ENCODE data around the gene ZNF24. TPM values are rescaled to one million over a fixed set of nuclear protein-coding genes. Genes with fewer than 3 reads are reported as not detected.

Gene ZNF24
- total RNA-seq, 1 experiment from 2014 or later: 56.9 TPM

- ATAC-seq (no peak), DNase-seq (ENCODE audit: low spot score) (no peak)
- Mint-ChIP-seq H3K4me1 (peaks cover 9% of the 10 kb centered on the region), H3K27ac (no peak overlapping the region), H3K9me3 (peaks cover 8% of the 10 kb centered on the region), H3K27me3 (ENCODE audit: low read depth) (no peaks in the 10 kb centered on the region), H3K4me3 (no peak overlapping the region), H3K36me3 (peaks cover 4% of the 10 kb centered on the region; the same call in 1 of the 2 replicates)
- ChIA-PET CTCF (no interaction called here), POLR2A (no interaction called here)
- TF ChIP-seq, protein P1, sequence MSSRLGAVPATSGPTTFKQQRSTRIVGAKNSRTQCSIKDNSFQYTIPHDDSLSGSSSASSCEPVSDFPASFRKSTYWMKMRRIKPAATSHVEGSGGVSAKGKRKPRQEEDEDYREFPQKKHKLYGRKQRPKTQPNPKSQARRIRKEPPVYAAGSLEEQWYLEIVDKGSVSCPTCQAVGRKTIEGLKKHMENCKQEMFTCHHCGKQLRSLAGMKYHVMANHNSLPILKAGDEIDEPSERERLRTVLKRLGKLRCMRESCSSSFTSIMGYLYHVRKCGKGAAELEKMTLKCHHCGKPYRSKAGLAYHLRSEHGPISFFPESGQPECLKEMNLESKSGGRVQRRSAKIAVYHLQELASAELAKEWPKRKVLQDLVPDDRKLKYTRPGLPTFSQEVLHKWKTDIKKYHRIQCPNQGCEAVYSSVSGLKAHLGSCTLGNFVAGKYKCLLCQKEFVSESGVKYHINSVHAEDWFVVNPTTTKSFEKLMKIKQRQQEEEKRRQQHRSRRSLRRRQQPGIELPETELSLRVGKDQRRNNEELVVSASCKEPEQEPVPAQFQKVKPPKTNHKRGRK (CRISPR knock-in tag; IDR thresholded peaks at IDR 0.05; ENCODE audit: borderline replicate concordance): no peak
- TF ChIP-seq ZNF416 (CRISPR knock-in tag; IDR thresholded peaks at IDR 0.05) (no peak), ELF4 (CRISPR knock-in tag; IDR thresholded peaks at IDR 0.05; ENCODE audit: low read depth) (no peak), CDX4 (CRISPR knock-in tag; IDR thresholded peaks at IDR 0.05; ENCODE audit: borderline replicate concordance) (no peak), NFATC4 (CRISPR knock-in tag; IDR thresholded peaks at IDR 0.05) (no peak), ESRRA (CRISPR knock-in tag; IDR thresholded peaks at IDR 0.05; ENCODE audit: borderline replicate concordance) (no peak), ZNF263 (CRISPR knock-in tag; IDR thresholded peaks at IDR 0.05; ENCODE audit: low read depth) (no peak), SOX15 (CRISPR knock-in tag; IDR thresholded peaks at IDR 0.05) (no peak), JUN (CRISPR knock-in tag; IDR thresholded peaks at IDR 0.05) (no peak), RELA (CRISPR knock-in tag; IDR thresholded peaks at IDR 0.05; ENCODE audit: borderline replicate concordance) (no peak), AR (CRISPR knock-in tag; IDR thresholded peaks at IDR 0.05) (no peak), CBFB (CRISPR knock-in tag; IDR thresholded peaks at IDR 0.05; ENCODE audit: low read depth) (no peak), GTF2I (CRISPR knock-in tag; conservative IDR thresholded peaks at IDR 0.05) (no peak)
- TF ChIP-seq, protein P2, sequence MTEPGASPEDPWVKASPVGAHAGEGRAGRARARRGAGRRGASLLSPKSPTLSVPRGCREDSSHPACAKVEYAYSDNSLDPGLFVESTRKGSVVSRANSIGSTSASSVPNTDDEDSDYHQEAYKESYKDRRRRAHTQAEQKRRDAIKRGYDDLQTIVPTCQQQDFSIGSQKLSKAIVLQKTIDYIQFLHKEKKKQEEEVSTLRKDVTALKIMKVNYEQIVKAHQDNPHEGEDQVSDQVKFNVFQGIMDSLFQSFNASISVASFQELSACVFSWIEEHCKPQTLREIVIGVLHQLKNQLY (CRISPR knock-in tag; IDR thresholded peaks at IDR 0.05): no peak
Measured at GRCh38 chr18:35389095-35389618, 44.9 kb upstream of the ZNF24 start.

DNA sequence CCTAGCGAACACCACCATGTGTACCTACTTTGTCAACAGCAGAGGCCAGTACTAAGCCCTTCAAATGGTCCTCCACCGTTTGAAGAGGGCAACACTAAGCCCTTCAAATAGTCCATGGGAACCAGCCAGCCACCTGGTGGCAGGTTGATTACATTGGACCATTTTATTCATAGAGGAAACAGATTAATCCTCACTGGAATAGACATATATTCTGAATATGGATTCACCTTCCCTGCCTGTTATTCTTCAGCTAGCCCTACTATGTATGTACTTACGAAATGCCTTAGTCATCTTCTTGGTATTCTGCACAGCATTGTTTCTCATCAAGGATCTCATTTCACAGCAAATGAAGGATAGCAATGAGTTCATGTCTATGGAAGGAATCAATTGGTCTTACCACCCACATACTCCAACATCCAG lies 42.9 kb upstream of the ZNF24 start:
- Mint-ChIP-seq H3K4me1 (peaks cover 9% of the 10 kb centered on the region), H3K27me3 (ENCODE audit: low read depth) (no peaks in the 10 kb centered on the region; the same call in 1 of the 2 replicates)
- no peak for DNase-seq (ENCODE audit: low spot score)

GRCh38 chr18:35386600-35387100 lies 42.4 kb upstream of the ZNF24 start:
- ChIA-PET CTCF (interaction anchor here (0.6 to 1.7 kb wide), 52 partner anchors 8 to 1026 kb away, joined by 3 to 19 read pairs (median 4); partner anchors contain the start of genes INO80C, ZNF396 and ZSCAN30), POLR2A (interaction anchor here (1.1 kb wide), 1 partner anchor 41 kb away, joined by 3 read pairs; no protein-coding TSS in a partner anchor)
- peaks cover 9% of the 10 kb centered on the region for H3K9me3 Mint-ChIP-seq
- peak; percentile 96 for ATAC-seq
- TF ChIP-seq CTCF (IDR thresholded peaks at IDR 0.05) (peak; percentile 90), EMX1 (CRISPR knock-in tag; IDR thresholded peaks at IDR 0.05) (no peak)
- TF ChIP-seq, protein P3, sequence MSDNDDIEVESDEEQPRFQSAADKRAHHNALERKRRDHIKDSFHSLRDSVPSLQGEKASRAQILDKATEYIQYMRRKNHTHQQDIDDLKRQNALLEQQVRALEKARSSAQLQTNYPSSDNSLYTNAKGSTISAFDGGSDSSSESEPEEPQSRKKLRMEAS (CRISPR knock-in tag; IDR thresholded peaks at IDR 0.05): peak; percentile 25; the same call in 1 of the 2 replicates
- H3K4me1 Mint-ChIP-seq: peaks cover 9% of the 10 kb centered on the region
- peak; percentile 68 for DNase-seq (ENCODE audit: low spot score)
- H3K4me3 Mint-ChIP-seq: no peak overlapping the region
- H3K27me3 Mint-ChIP-seq (ENCODE audit: low read depth): no peaks in the 10 kb centered on the region; the same call in 1 of the 2 replicates
- H3K36me3 Mint-ChIP-seq: peaks cover 4% of the 10 kb centered on the region; the same call in 1 of the 2 replicates
- no peak overlapping the region for H3K27ac Mint-ChIP-seq

More for the DNA sequence above, 42.9 kb upstream of the ZNF24 start:
- Mint-ChIP-seq H3K9me3 (peaks cover 5% of the 10 kb centered on the region), H3K4me3 (no peak overlapping the region), H3K36me3 (peaks cover 3% of the 10 kb centered on the region; the same call in 1 of the 2 replicates), H3K27ac (no peak overlapping the region)
- ChIA-PET CTCF (interaction anchor here (0.9 to 1.7 kb wide), 40 partner anchors 8 to 897 kb away, joined by 3 to 19 read pairs (median 4); partner anchors contain the start of genes ZNF396 and ZSCAN30), POLR2A (interaction anchor here (1.1 kb wide), 1 partner anchor 42 kb away, joined by 3 read pairs; no protein-coding TSS in a partner anchor)
- ATAC-seq: peak; percentile 76
- TF ChIP-seq SOX15 (CRISPR knock-in tag; IDR thresholded peaks at IDR 0.05) (no peak), ZNF121 (CRISPR knock-in tag; IDR thresholded peaks at IDR 0.05) (no peak)

Data from WTC11 (cell line).